Keratinocyte (primary cell): ENCODE results near the gene CNFN. TPM values are rescaled to one million over a fixed set of nuclear protein-coding genes. Genes with fewer than 3 reads are reported as not detected.

Source experiments
- DNase-seq: peaks from one replicate; pipeline ENCODE4 v3.0.0-alpha.2; 2011; ENCODE audit warnings: low read depth, missing footprints, low spot score
- FAIRE-seq: peaks from 2 replicates; lab custom pipeline; 2011; peaks lifted over from hg19 to GRCh38; lab: Jason Lieb, UNC
- H2AFZ ChIP-seq: 2 replicates; pipeline ENCODE4 v1.6.0; 2012; ENCODE audit warnings: low read length, control low read depth, inconsistent platforms; ENCODE audit not compliant: control insufficient read depth
- H3K27ac ChIP-seq: 2 replicates; pipeline ENCODE4 v1.5.1; 2011; ENCODE audit warnings: low read length; ENCODE audit not compliant: control insufficient read depth, insufficient read depth
- H3K27me3 ChIP-seq: 3 replicates; pipeline ENCODE4 v1.6.0; 2011; ENCODE audit warnings: low read length; ENCODE audit not compliant: control insufficient read depth, insufficient read depth; ENCODE audit errors: extremely low read depth
- H3K36me3 ChIP-seq, 2 experiments: 2 replicates in 1 of 2; 3 replicates in 1 of 2; pipeline ENCODE4 v1.5.1; 2011; ENCODE audit warnings: low read length in 2 of 2, mild to moderate bottlenecking in 1 of 2; ENCODE audit not compliant: control insufficient read depth in 2 of 2, insufficient read depth in 2 of 2; ENCODE audit errors: extremely low read depth in 1 of 2
- H3K4me1 ChIP-seq: 3 replicates; pipeline ENCODE4 v1.5.1; 2011; ENCODE audit warnings: low read length; ENCODE audit not compliant: control insufficient read depth, insufficient read depth; ENCODE audit errors: extremely low read depth
- H3K4me2 ChIP-seq: 3 replicates; pipeline ENCODE4 v1.6.0; 2011; ENCODE audit warnings: low read depth, low read length; ENCODE audit not compliant: control insufficient read depth, insufficient read depth; ENCODE audit errors: extremely low read depth
- H3K4me3 ChIP-seq, 3 experiments: fragments of 200-600 bp in 1 of 3; sonication (generic) in 1 of 3; 2 replicates in 2 of 3; 3 replicates in 1 of 3; pipeline ENCODE4 v1.5.1; 2011 to 2016; ENCODE audit warnings: low read length in 3 of 3, mild to moderate bottlenecking in 3 of 3, control low read depth in 2 of 3, inconsistent platforms in 1 of 3, low read depth in 1 of 3, mixed read lengths in 1 of 3, mixed run types in 1 of 3, moderate library complexity in 1 of 3; ENCODE audit not compliant: control insufficient read depth in 2 of 3, insufficient read depth in 2 of 3; ENCODE audit errors: extremely low read depth in 1 of 3
- H3K79me2 ChIP-seq: 2 replicates; pipeline ENCODE4 v1.6.0; 2012; ENCODE audit warnings: low read length; ENCODE audit not compliant: control insufficient read depth, insufficient read depth
- H3K9ac ChIP-seq: 3 replicates; pipeline ENCODE4 v1.6.0; 2011; ENCODE audit warnings: low read length; ENCODE audit not compliant: control insufficient read depth, insufficient read depth; ENCODE audit errors: extremely low read depth
- H3K9me1 ChIP-seq: 3 replicates; pipeline ENCODE4 v1.6.0; 2011; ENCODE audit warnings: low read length; ENCODE audit not compliant: control insufficient read depth, insufficient read depth; ENCODE audit errors: extremely low read depth
- H3K9me3 ChIP-seq: 2 replicates; pipeline ENCODE4 v1.5.1; 2012; ENCODE audit warnings: low read depth, low read length; ENCODE audit not compliant: control insufficient read depth
- H4K20me1 ChIP-seq: 3 replicates; pipeline ENCODE4 v1.6.0; 2011; ENCODE audit warnings: low read length; ENCODE audit not compliant: control insufficient read depth, insufficient read depth; ENCODE audit errors: extremely low read depth
- EZH2 ChIP-seq: IDR thresholded peaks from one replicate; pipeline ENCODE4 v1.6.1; 2012; ENCODE audit warnings: inconsistent platforms, mild to moderate bottlenecking, low read length, moderate library complexity
- dilution Hi-C: fragments of 300-500 bp; cut with MboI; formaldehyde crosslinking; loops from one replicate; pipeline ENCODE4 v1.7.0; 2020; ENCODE audit warnings: low sequenced_read_pairs; ENCODE audit not compliant: extremely low pct_ligation_motif_present
- polyA plus RNA-seq, 5 experiments: library from polyadenylated mRNA; depleted of rRNA in 3 of 5; stranded (reverse) in 3 of 5; stranded (forward) in 1 of 5; unstranded in 1 of 5; fragments of >200 nt; gene quantifications; 1 replicate in 1 of 5; 2 replicates in 3 of 5; 3 replicates in 1 of 5; pipeline versions ENCODE4 v1.2.1 to v1.2.3, GENCODE V29; 2011 to 2012; ENCODE audit warnings: missing spikeins in 2 of 5, low read depth in 1 of 5, low replicate concordance in 1 of 5
- TF ChIP-seq, protein P1 (sequence below), 3 experiments: IDR thresholded peaks in 1 of 3; conservative IDR thresholded peaks in 1 of 3; optimal IDR thresholded peaks in 1 of 3; 2 replicates in 2 of 3; 3 replicates in 1 of 3; pipeline versions ENCODE3 to v1.5.1; 2011; ENCODE audit warnings: low read length in 3 of 3, mild to moderate bottlenecking in 3 of 3, moderate library complexity in 2 of 3, control low read depth in 1 of 3, inconsistent platforms in 1 of 3; ENCODE audit not compliant: insufficient read depth in 2 of 3; ENCODE audit errors: extremely low read depth in 1 of 3

Gene CNFN
- polyA plus RNA-seq, 1 donor (not counting 4 experiments of a cell fraction or from before 2014, with no cell fraction given), result 3.0 TPM

DNA sequence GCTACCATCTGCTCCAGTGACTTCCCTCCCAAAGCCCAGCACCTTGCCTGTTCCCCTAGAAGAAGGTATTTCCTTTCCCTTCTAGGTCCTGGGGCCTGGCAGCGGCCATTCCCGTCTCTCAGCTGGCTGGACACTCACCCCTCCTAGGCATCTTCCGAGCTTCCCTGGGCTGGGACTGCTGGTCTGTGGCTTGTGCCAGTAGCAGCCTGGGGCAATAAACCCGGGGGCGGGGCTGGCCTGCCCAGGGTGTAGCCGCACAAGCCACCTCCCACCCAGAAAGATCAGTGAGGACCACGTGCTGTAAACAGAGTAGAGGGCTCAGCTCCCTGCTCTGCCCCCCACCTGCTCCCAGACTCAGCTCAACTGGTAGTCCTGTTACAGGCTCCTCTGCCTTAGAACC is 22.1 kb upstream of the CNFN start:
- Histone ChIP-seq H3K9me1 (no peaks in the 10 kb centered on the region), H3K9ac (no peak overlapping the region), H3K4me1 (peaks cover 2% of the 10 kb centered on the region), H3K27ac (no peak overlapping the region), H3K4me2 (no peak overlapping the region), H3K9me3 (no peaks in the 10 kb centered on the region), H3K27me3 (no peaks in the 10 kb centered on the region), H3K4me3 (no peak overlapping the region), H3K36me3 (peaks cover 10 to 24% of the 10 kb centered on the region in 2 experiments), H4K20me1 (peaks cover 3% of the 10 kb centered on the region), H3K79me2 (no peaks in the 10 kb centered on the region), H2AFZ (no peak overlapping the region)
- no peak for DNase-seq
- no peak for FAIRE-seq
- dilution Hi-C loops, result no loop called here
- TF ChIP-seq, protein P1, sequence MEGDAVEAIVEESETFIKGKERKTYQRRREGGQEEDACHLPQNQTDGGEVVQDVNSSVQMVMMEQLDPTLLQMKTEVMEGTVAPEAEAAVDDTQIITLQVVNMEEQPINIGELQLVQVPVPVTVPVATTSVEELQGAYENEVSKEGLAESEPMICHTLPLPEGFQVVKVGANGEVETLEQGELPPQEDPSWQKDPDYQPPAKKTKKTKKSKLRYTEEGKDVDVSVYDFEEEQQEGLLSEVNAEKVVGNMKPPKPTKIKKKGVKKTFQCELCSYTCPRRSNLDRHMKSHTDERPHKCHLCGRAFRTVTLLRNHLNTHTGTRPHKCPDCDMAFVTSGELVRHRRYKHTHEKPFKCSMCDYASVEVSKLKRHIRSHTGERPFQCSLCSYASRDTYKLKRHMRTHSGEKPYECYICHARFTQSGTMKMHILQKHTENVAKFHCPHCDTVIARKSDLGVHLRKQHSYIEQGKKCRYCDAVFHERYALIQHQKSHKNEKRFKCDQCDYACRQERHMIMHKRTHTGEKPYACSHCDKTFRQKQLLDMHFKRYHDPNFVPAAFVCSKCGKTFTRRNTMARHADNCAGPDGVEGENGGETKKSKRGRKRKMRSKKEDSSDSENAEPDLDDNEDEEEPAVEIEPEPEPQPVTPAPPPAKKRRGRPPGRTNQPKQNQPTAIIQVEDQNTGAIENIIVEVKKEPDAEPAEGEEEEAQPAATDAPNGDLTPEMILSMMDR (optimal IDR thresholded peaks at IDR 0.05 in 1 of 3, IDR thresholded peaks at IDR 0.05 in 1 of 3, conservative IDR thresholded peaks at IDR 0.05 in 1 of 3; ENCODE audit: extremely low read depth in 1 of 3, insufficient read depth in 2 of 3, low read length in 3 of 3), result no peak
- TF ChIP-seq EZH2, result no peak

GRCh38 chr19:42411581-42412178 is 21.6 kb upstream of the CNFN start:
- no peak for DNase-seq
- no peak overlapping the region for H2AFZ ChIP-seq
- FAIRE-seq, result no peak
- no peak overlapping the region for H3K9ac ChIP-seq
- H3K36me3 ChIP-seq, result peaks cover 13 to 24% of the 10 kb centered on the region in 2 experiments
- no peak overlapping the region for H3K4me2 ChIP-seq
- no peaks in the 10 kb centered on the region for H3K79me2 ChIP-seq
- no peak overlapping the region for H3K4me3 ChIP-seq
- H4K20me1 ChIP-seq, result peaks cover 3% of the 10 kb centered on the region
- H3K9me1 ChIP-seq, result no peaks in the 10 kb centered on the region
- no peaks in the 10 kb centered on the region for H3K27me3 ChIP-seq
- H3K27ac ChIP-seq, result no peak overlapping the region
- no peak for TF ChIP-seq EZH2
- TF ChIP-seq, protein P1 (optimal IDR thresholded peaks at IDR 0.05 in 1 of 3, IDR thresholded peaks at IDR 0.05 in 1 of 3, conservative IDR thresholded peaks at IDR 0.05 in 1 of 3; ENCODE audit: extremely low read depth in 1 of 3, insufficient read depth in 2 of 3, low read length in 3 of 3), result no peak
- peaks cover 2% of the 10 kb centered on the region for H3K4me1 ChIP-seq
- dilution Hi-C loops, result no loop called here
- H3K9me3 ChIP-seq, result no peaks in the 10 kb centered on the region
